GM21576 (cell line): ENCODE results near the gene ELMO1.

Experiments used
- ATAC-seq: cut with Tn5 transposase; IDR thresholded peaks from one replicate; pipeline ENCODE4 v1.9.1; 2021; ENCODE audit warnings: mild to moderate bottlenecking, moderate library complexity; ENCODE audit not compliant: unreplicated experiment

ELMO1 gene

GRCh38 chr7:37448636-37449361, at the start of gene ELMO1:
Gene ELMO1 (minus strand): TSS chr7:37448864. CDS start chr7:37342690, 106,174 bp downstream.
- peak; percentile 94 for ATAC-seq

GRCh38 chr7:37497576-37497975, 48.9 kb upstream of the ELMO1 start:
- no peak for ATAC-seq

- no peak for ATAC-seq
Measured at GRCh38 chr7:37495574-37496184, 47.0 kb upstream of the ELMO1 start.

GRCh38 chr7:37494926-37495325, 46.3 kb upstream of the ELMO1 start:
- ATAC-seq, result peak; percentile 75

- no peak for ATAC-seq
Measured at GRCh38 chr7:37493810-37494209, 45.1 kb upstream of the ELMO1 start.

GRCh38 chr7:37493123-37493522, 44.5 kb upstream of the ELMO1 start:
- no peak for ATAC-seq

- ATAC-seq, result no peak
Measured at GRCh38 chr7:37491919-37492694, 43.4 kb upstream of the ELMO1 start.

- no peak for ATAC-seq
Measured at GRCh38 chr7:37489703-37490102, 41.0 kb upstream of the ELMO1 start.

GRCh38 chr7:37488163-37488764, 39.6 kb upstream of the ELMO1 start:
- ATAC-seq, result no peak

- ATAC-seq, result no peak
Measured at GRCh38 chr7:37484426-37485073, 35.9 kb upstream of the ELMO1 start.

GRCh38 chr7:37483627-37484026, 35.0 kb upstream of the ELMO1 start:
- ATAC-seq, result no peak

GRCh38 chr7:37482953-37483352, 34.3 kb upstream of the ELMO1 start:
- no peak for ATAC-seq

GRCh38 chr7:37482505-37482904, 33.8 kb upstream of the ELMO1 start:
- ATAC-seq, result no peak

GRCh38 chr7:37481722-37482288, 33.1 kb upstream of the ELMO1 start:
- ATAC-seq, result no peak

- no peak for ATAC-seq
Measured at GRCh38 chr7:37481154-37481553, 32.5 kb upstream of the ELMO1 start.

- ATAC-seq, result no peak
Measured at GRCh38 chr7:37480041-37481031, 31.7 kb upstream of the ELMO1 start.

- ATAC-seq, result no peak
Measured at GRCh38 chr7:37476881-37477450, 28.3 kb upstream of the ELMO1 start.

GRCh38 chr7:37476428-37476827, 27.8 kb upstream of the ELMO1 start:
- no peak for ATAC-seq

GRCh38 chr7:37475646-37476045, 27.0 kb upstream of the ELMO1 start:
- ATAC-seq, result no peak
